T-helper 1 cell (primary cell): ENCODE measurements around the gene SLC38A2.
A peak's percentile ranks its signal among the peaks of the same experiment; 100 is the strongest.
"Not testable (repeated sequence)": the region's sequence is repeated elsewhere in the genome, so short reads cannot be mapped to it uniquely, and the experiment has no call there.

ENCODE experiments used
- DNase-seq, 5 donors: peaks; one replicate each; pipeline ENCODE4 v3.0.0-alpha.2; 2012 to 2020

The SLC38A2 gene

GRCh38 chr12:46360370-46360769, 12.2 kb downstream of the SLC38A2 start:
- no peak for DNase-seq

- no peak for DNase-seq
Measured at GRCh38 chr12:46359667-46360280, 12.8 kb downstream of the SLC38A2 start.

DNA sequence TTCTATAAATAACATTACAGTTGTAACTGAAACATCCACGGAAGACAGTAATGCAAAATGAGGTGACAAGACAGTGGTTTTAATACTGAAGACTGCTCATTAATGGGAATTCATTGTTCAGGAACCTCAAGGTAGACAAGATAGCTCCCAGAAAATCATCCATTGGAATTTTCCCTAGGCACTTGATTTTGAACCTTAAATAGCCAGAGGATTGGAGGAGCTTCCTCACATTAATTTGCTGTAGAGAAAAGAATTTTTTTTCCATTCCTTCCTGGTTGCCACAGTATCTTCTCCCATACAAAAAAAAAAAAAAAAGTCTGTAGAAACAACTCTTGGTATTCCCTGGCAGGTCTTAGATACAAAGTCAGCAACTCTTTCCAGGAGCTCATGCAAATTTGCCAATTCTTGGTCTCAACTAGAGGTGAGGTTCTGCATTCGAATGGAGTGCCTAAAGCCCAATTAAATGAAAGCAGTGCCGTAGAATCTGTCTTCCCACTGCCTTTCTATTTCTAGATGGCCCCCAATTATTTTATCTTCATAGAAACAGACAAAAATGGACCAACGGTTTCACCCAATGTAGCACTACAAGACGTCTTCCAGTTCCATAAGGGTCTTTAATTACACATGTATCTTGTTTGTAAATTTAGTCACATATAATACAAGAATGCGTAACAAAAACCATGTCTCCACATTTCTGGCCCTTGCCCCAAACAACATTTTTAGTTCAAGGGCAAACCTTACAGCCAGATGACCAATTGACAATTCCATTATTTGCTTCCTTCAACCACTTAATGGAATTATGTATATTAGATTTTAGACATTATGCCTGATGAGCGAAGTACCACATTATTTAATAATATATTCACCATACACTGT, 13.5 kb downstream of the SLC38A2 start:
- no peak for DNase-seq

GRCh38 chr12:46358325-46358700, 14.3 kb downstream of the SLC38A2 start:
- no peak for DNase-seq

GRCh38 chr12:46357438-46358324, 14.9 kb downstream of the SLC38A2 start:
- DNase-seq = peak in 1 of 5 donors; percentile 38

- peak in 1 of 5 donors; percentile 44 for DNase-seq
Measured at GRCh38 chr12:46356655-46357437, 15.7 kb downstream of the SLC38A2 start.

- no peak for DNase-seq
Measured at GRCh38 chr12:46354802-46355199, 17.8 kb downstream of the SLC38A2 start.

GRCh38 chr12:46354111-46354801, 18.3 kb downstream of the SLC38A2 start:
- peak in 1 of 5 donors; percentile 34 for DNase-seq

DNA sequence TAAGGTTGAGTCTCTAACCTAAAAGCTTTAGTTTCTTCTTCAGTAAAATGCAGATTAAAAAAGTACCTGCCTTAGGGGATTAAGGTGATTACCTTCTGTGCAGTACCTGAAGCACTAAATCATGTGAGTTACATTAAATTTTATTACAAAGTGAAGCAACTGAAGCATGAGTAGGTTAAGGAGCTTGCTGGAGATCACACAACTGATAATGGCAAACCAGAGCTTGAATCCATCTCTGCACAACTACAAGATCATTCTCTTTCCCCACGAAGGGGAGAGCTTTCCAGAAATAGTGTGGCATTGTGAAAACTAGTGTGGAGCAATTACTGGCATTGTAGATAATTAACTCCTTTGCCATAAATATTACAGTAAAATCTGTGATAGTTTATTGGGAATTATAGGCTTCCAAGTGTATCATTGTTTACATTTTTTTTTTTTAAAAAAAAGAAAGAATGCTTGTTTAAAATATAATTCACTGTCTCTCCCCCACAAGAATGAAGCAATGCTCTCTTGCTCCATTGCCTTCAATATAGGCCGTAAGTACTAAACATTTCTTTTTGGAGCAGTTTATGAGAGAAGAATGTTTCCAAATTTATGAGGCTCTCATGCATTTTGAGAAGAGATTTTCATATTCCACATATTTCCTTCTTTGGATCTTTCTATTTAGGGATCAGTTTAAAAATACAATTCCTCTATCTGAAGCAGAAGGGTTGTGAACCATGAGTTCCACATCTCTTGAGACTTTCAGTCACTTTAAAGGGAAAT, 20.5 kb downstream of the SLC38A2 start:
- DNase-seq = no peak

GRCh38 chr12:46351138-46351537, 21.4 kb downstream of the SLC38A2 start:
- DNase-seq = no peak

GRCh38 chr12:46349253-46349652, 23.3 kb downstream of the SLC38A2 start:
- no peak for DNase-seq

- DNase-seq = no peak
Measured at GRCh38 chr12:46343118-46343852, 29.3 kb downstream of the SLC38A2 start.

GRCh38 chr12:46342562-46343033, 30.0 kb downstream of the SLC38A2 start:
- DNase-seq = peak in 4 of 5 donors; percentile 7 to 29 (median 20)

DNA sequence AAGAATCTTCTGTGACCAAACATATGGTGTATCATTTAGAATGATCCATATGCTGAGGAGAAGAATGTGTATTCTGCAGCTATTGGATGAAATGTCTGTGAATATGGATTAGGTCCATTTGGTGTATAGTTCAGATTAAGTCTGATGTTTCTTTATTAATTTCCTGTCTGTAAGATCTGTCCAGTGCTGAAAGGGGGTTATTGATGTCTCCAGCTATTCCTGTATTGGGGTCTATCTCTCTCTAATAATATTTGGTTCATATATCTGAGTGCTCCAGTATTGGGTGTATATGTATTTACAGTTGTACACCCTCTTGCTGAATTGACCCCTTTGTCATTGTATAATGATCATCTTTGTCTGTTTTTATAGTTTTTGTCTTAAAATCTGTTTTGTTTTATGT, 33.5 kb downstream of the SLC38A2 start:
- DNase-seq = no peak

GRCh38 chr12:46332260-46332659, 40.3 kb downstream of the SLC38A2 start:
- no peak for DNase-seq

DNA sequence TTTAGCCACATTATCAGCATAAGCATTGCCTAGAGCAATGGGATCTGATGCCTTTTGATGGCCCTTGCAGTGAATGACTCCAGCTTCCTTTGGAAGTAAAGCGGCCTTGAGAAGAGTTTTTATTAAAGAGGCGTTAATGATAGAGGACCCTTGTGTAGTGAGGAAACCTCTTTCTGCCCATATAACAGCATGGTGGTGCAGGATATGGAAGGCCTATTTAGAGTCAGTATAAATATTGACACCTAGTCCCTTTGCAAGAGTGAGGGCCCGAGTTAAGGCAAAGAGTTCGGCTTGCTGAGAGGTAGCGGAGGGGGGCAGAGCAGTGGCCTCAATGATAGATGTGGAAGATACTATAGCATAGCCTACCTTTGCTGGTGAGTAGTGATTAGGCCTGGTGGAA, 47.5 kb downstream of the SLC38A2 start:
- DNase-seq = not testable (repeated sequence)

DNA sequence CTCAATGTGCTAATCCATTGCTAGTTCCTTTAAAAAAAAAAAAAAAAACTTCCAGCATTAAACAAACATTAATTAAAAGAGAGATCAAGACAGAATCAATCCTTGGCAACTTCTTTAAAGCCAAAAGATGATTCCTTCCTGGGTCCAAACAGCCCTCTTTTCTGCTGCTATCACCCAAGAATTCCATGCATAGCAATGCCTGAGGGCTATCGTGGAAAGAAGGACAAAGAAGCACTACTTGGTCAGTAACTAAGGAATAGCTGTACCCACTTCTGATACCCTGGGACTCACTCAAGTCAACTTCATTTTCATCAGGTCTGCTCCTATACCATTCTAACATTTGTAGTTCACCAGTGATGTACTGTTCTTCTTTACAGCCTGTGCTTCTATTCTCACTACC, 51.8 kb downstream of the SLC38A2 start:
- no peak for DNase-seq

- DNase-seq = no peak
Measured at GRCh38 chr12:46318037-46318436, 54.5 kb downstream of the SLC38A2 start.
